HFF-Myc (cell line): Measurements from ENCODE around the gene ZIC1.

Experiments
- DNase-seq: peaks from one replicate; pipeline ENCODE4 v3.0.0-alpha.2; 2011; ENCODE audit warnings: low read depth; ENCODE audit errors: extremely low read depth
- H3K4me3 ChIP-seq: replicated peaks from 2 replicates; pipeline ENCODE4 v1.5.1; 2011; ENCODE audit warnings: low read depth, mild to moderate bottlenecking, control low read depth, low read length
- CTCF ChIP-seq: IDR thresholded peaks from 2 replicates; pipeline ENCODE4 v1.5.1; 2012; ENCODE audit warnings: mild to moderate bottlenecking, low read depth, low read length, control low read depth; ENCODE audit errors: missing control alignments

The ZIC1 gene

DNA sequence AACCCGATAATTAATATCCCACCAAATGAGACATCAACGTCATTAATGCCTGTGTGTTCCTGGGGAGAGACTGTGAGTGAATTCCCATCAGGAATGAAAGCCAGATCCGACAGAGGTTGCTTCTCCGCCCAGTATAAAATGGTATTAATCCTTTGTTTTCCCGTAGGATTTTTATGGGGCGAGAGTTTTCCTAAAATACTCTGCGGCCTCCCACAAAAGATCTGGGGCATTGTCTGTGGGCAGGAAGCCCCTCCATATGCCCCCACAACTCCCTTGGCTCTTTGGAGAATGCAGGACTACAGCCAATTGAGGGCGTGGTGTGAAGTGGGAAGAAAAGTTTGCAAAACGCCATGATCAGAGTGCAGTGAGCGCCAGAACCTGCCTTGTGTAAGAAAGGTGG is 29.5 kb upstream of the ZIC1 start:
- no peak overlapping the region for H3K4me3 ChIP-seq
- DNase-seq = no peak
- no peak for TF ChIP-seq CTCF

- no peak for DNase-seq
- no peak overlapping the region for H3K4me3 ChIP-seq
- no peak for TF ChIP-seq CTCF
Observed at GRCh38 chr3:147380387-147380951, 28.7 kb upstream of the ZIC1 start.

DNA sequence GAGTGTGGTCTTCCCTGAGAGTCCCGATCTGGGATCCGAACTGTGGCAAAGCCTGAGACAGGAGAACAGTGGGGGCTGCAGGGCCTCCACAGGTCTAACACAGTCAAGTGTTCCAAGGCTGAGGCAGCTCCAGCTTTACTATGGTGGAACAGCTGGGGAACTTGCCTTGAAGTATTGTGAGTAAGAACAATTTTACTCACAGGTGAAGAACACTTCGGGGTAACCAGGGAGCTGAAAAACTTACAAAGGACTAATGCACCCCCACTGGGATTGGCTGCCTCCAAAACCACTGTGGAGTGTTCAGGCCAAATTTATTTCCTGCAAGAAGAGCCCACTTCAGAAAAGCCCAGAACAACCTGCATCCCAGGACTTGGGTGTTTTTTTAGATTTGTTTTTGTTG is 28.2 kb upstream of the ZIC1 start:
- no peak for TF ChIP-seq CTCF
- no peak overlapping the region for H3K4me3 ChIP-seq
- DNase-seq = no peak

GRCh38 chr3:147381596-147381995 is 27.6 kb upstream of the ZIC1 start:
- H3K4me3 ChIP-seq = no peak overlapping the region
- no peak for TF ChIP-seq CTCF

DNA sequence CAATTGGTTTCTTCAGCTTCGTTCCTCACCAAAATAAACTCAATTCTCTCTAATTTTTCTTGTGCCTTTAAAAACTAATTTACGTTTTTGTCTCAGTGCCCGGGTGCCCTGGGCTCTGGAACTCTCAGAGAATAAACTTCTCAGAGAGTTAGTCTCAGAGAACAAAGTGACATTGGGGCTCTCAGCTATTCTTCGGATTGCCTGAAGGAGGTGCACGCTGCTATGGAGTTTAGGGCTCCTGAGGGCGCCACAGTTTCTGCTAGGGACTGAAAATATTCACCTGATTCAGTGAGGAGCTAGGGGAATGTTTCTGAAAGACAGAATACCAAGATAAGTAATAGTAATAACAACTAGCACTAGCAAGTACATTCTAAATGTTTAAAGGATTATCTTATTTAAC is 25.5 kb upstream of the ZIC1 start:
- peak; percentile 41 for TF ChIP-seq CTCF
- no peak overlapping the region for H3K4me3 ChIP-seq
- DNase-seq = no peak

More at GRCh38 chr3:147381596-147381995, 27.6 kb upstream of the ZIC1 start:
- no peak for DNase-seq

- DNase-seq = no peak
- peak; percentile 41 for TF ChIP-seq CTCF
- no peak overlapping the region for H3K4me3 ChIP-seq
Observed at GRCh38 chr3:147384210-147385058, 24.7 kb upstream of the ZIC1 start.
